MM.1S (cell line): Measurements from ENCODE around the gene IL2RG.

Source experiments
- CTCF ChIP-seq: fragments of 300-600 bp; sonication (generic); IDR thresholded peaks from 2 replicates; pipeline ENCODE4 v1.5.1; 2016; ENCODE audit warnings: antibody characterized with exemption, low read length, mixed read lengths
- EZH2 ChIP-seq: fragments of 300-600 bp; sonication (generic); optimal IDR thresholded peaks from 2 replicates; pipeline ENCODE3; 2017; ENCODE audit warnings: low read depth, mild to moderate bottlenecking, antibody characterized with exemption, low read length, mixed read lengths
- EZH2phosphoT487 ChIP-seq: fragments of 300-600 bp; sonication (generic); IDR thresholded peaks from 2 replicates; pipeline ENCODE4 v1.6.1; 2018; ENCODE audit warnings: antibody characterized with exemption, low read length

- TF ChIP-seq CTCF: no peak
- TF ChIP-seq EZH2: no peak
- TF ChIP-seq EZH2phosphoT487: no peak
These were observed 599 bp upstream of the IL2RG start for GRCh38 chrX:71111921-71112431.
